Fibroblast of lung (primary cell): ENCODE data around the gene GDF2. TPM values are rescaled to one million over a fixed set of nuclear protein-coding genes. Genes with fewer than 3 reads are reported as not detected.

Source experiments
- DNase-seq, 2 donors: peaks; one replicate each; pipeline versions ENCODE4 v3.0.0 to v3.0.0-alpha.2; 2010; ENCODE audit warnings: low read depth in 2 of 2
- H2AFZ ChIP-seq: 2 replicates; pipeline ENCODE4 v1.5.1; 2012; ENCODE audit warnings: low read length, control low read depth, inconsistent platforms
- H3K27ac ChIP-seq: 2 replicates; pipeline ENCODE4 v1.5.1; 2011; ENCODE audit warnings: low read length, control low read depth; ENCODE audit not compliant: insufficient read depth
- H3K27me3 ChIP-seq: 2 replicates; pipeline ENCODE4 v1.5.1; 2011; ENCODE audit warnings: mild to moderate bottlenecking, low read length; ENCODE audit not compliant: control insufficient read depth, insufficient read depth
- H3K36me3 ChIP-seq: 2 replicates; pipeline ENCODE4 v1.5.1; 2011; ENCODE audit warnings: low read length; ENCODE audit not compliant: control insufficient read depth, insufficient read depth
- H3K4me1 ChIP-seq: 2 replicates; pipeline ENCODE4 v1.5.1; 2011; ENCODE audit warnings: low read length; ENCODE audit not compliant: control insufficient read depth, insufficient read depth; ENCODE audit errors: extremely low read depth
- H3K4me2 ChIP-seq: 2 replicates; pipeline ENCODE4 v1.5.1; 2011; ENCODE audit warnings: low read length, control low read depth; ENCODE audit not compliant: insufficient read depth; ENCODE audit errors: extremely low read depth
- H3K4me3 ChIP-seq, 4 experiments: fragments of 200-600 bp in 1 of 4; sonication (generic) in 1 of 4; replicated peaks in 1 of 4; 2 replicates each; pipeline ENCODE4 v1.5.1; 2011 to 2016; ENCODE audit warnings: low read length in 4 of 4, low read depth in 3 of 4, mild to moderate bottlenecking in 3 of 4, control low read depth in 2 of 4, inconsistent platforms in 1 of 4, mixed read lengths in 1 of 4; ENCODE audit not compliant: insufficient read depth in 1 of 4; ENCODE audit errors: control extremely low read depth in 1 of 4
- H3K79me2 ChIP-seq: 2 replicates; pipeline ENCODE4 v1.5.1; 2012; ENCODE audit warnings: mild to moderate bottlenecking, low read length, inconsistent platforms; ENCODE audit not compliant: control insufficient read depth, insufficient read depth
- H3K9ac ChIP-seq: 2 replicates; pipeline ENCODE4 v1.5.1; 2011; ENCODE audit warnings: mild to moderate bottlenecking, low read length, control low read depth; ENCODE audit not compliant: insufficient read depth
- H3K9me3 ChIP-seq: 2 replicates; pipeline ENCODE4 v1.5.1; 2012; ENCODE audit warnings: low read depth, low read length; ENCODE audit not compliant: control insufficient read depth, insufficient read depth
- H4K20me1 ChIP-seq: 2 replicates; pipeline ENCODE4 v1.5.1; 2011; ENCODE audit warnings: low read length; ENCODE audit not compliant: control insufficient read depth, insufficient read depth; ENCODE audit errors: extremely low read depth
- CTCF ChIP-seq, 2 donors: IDR thresholded peaks in 1 of 2; conservative IDR thresholded peaks in 1 of 2; 1 replicate in 1 of 2; 2 replicates in 1 of 2; pipeline ENCODE4 v1.5.1; 2011 to 2012; ENCODE audit warnings: low read length in 2 of 2, control low read depth in 1 of 2, inconsistent platforms in 1 of 2, low read depth in 1 of 2, mild to moderate bottlenecking in 1 of 2
- EZH2 ChIP-seq: IDR thresholded peaks from 2 replicates; pipeline ENCODE4 v1.5.1; 2012; ENCODE audit warnings: low read length, control low read depth, mild to moderate bottlenecking; ENCODE audit errors: missing control alignments
- polyA plus RNA-seq, 2 donors: library from polyadenylated mRNA; depleted of rRNA in 1 of 2; stranded (reverse) in 1 of 2; unstranded in 1 of 2; fragments of >200 nt; gene quantifications; 2 replicates each; pipeline ENCODE4 v1.2.1, GENCODE V29; 2011 to 2012; ENCODE audit warnings: missing spikeins in 1 of 2
- total RNA-seq: library from RNA; depleted of rRNA; stranded (reverse); fragments of >200 nt; gene quantifications from 2 replicates; pipeline ENCODE4 v1.2.1, GENCODE V29; 2014

GDF2 gene
- total and polyA plus RNA-seq, 2 donors (not counting 1 experiment from before 2014, with no cell fraction given), result not detected

- H3K9me3 ChIP-seq, result no peaks in the 10 kb centered on the region
- H3K4me2 ChIP-seq, result no peak overlapping the region
- H3K36me3 ChIP-seq, result no peaks in the 10 kb centered on the region
- peaks cover 13% of the 10 kb centered on the region for H3K27me3 ChIP-seq
- H3K9ac ChIP-seq, result no peak overlapping the region
- DNase-seq, result no peak
- no peaks in the 10 kb centered on the region for H3K4me1 ChIP-seq
- H3K79me2 ChIP-seq, result no peaks in the 10 kb centered on the region
- H3K27ac ChIP-seq, result no peak overlapping the region
- TF ChIP-seq CTCF (conservative IDR thresholded peaks at IDR 0.05 in 1 of 2, IDR thresholded peaks at IDR 0.05 in 1 of 2; ENCODE audit: low read depth in 1 of 2, low read length in 2 of 2) (no peak), EZH2 (no peak)
- H2AFZ ChIP-seq, result no peak overlapping the region
- H3K4me3 ChIP-seq, result no peak overlapping the region
- H4K20me1 ChIP-seq, result no peaks in the 10 kb centered on the region
These were observed 49.6 kb downstream of the GDF2 start for GRCh38 chr10:47371629-47372485.

GRCh38 chr10:47372726-47373125 is 50.5 kb downstream of the GDF2 start:
- H2AFZ ChIP-seq, result no peak overlapping the region
- no peaks in the 10 kb centered on the region for H3K9me3 ChIP-seq
- no peak overlapping the region for H3K4me2 ChIP-seq
- no peak overlapping the region for H3K9ac ChIP-seq
- no peaks in the 10 kb centered on the region for H3K36me3 ChIP-seq
- DNase-seq, result no peak
- H3K27me3 ChIP-seq, result peaks cover 10% of the 10 kb centered on the region
- H3K79me2 ChIP-seq, result no peaks in the 10 kb centered on the region
- H3K4me1 ChIP-seq, result no peaks in the 10 kb centered on the region
- no peak for TF ChIP-seq EZH2
- no peak for TF ChIP-seq CTCF (conservative IDR thresholded peaks at IDR 0.05 in 1 of 2, IDR thresholded peaks at IDR 0.05 in 1 of 2; ENCODE audit: low read depth in 1 of 2, low read length in 2 of 2)
- no peak overlapping the region for H3K4me3 ChIP-seq
- no peak overlapping the region for H3K27ac ChIP-seq
- no peaks in the 10 kb centered on the region for H4K20me1 ChIP-seq

DNA sequence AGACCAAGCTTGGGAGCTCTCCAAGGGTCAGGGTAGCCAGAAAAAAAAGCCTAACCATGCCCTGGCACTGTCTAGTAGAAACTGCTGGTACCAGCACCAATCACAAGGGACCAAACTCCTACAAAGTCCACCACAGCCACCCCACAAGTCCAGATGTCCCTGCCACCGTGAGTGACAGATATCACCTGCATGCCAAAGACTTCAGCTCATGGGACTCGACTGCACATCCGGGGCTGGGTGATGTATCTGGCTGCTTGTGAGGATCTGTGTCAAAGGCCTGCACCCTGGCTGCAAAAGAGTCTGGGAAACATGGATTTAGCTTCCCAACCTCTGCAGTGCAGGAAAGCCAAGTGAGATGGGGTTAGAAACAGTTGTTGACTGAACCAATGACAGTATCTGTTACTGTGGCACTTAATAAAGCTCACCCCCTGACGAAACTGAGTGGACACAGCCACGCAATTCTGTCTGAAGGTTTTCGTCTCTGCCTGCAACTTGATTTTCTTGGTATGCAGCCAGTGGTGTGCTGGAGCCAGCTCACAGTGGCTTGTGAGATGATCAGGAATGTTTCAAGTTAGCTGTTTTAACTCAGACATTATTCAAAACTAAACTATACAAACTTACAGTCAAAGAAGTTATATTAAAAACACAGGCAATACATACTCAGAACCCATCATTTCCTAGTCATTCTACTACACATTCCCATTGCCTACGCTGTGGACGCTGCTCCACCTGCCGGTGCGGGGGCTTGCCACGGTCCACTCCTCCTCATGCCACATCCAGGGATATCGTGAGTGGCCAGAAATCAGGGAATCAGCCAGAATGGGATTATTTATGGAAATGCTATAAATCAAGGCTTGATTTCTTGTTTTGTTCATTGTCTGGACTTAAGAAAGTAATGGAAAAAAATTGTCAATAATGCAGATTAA is 52.6 kb downstream of the GDF2 start:
- Histone ChIP-seq H3K4me2 (no peak overlapping the region), H3K4me3 (no peak overlapping the region), H2AFZ (no peak overlapping the region), H3K79me2 (no peaks in the 10 kb centered on the region), H3K4me1 (no peaks in the 10 kb centered on the region), H3K27me3 (peaks cover 16% of the 10 kb centered on the region), H3K9me3 (no peaks in the 10 kb centered on the region), H3K36me3 (no peaks in the 10 kb centered on the region), H3K27ac (no peak overlapping the region), H3K9ac (no peak overlapping the region), H4K20me1 (no peaks in the 10 kb centered on the region)
- peak; percentile 61 to 77 for DNase-seq
- TF ChIP-seq CTCF (conservative IDR thresholded peaks at IDR 0.05 in 1 of 2, IDR thresholded peaks at IDR 0.05 in 1 of 2; ENCODE audit: low read depth in 1 of 2, low read length in 2 of 2) (peak in 1 of 2 donors; percentile 9), EZH2 (no peak)
